PC-9 (cell line): Measurements from ENCODE around the gene ZNF319. TPM values are rescaled to one million over a fixed set of nuclear protein-coding genes. Genes with fewer than 3 reads are reported as not detected.

Source experiments
- BruUV-seq: library from RNA; stranded (reverse); fragments of 400-500 nt; replicated peaks from 2 replicates; lab custom pipeline; 2021; lab: Mats Ljungman, UMichigan
- CTCF ChIA-PET: fragments of 300-600 bp; sonication (Branson Sonifier 250); formaldehyde crosslinking; loops from one replicate; lab custom pipeline; 2022; ENCODE audit warnings: antibody characterized with exemption; lab: Charles Lee
- POLR2A ChIA-PET: fragments of 300-600 bp; sonication (Branson Sonifier 250); formaldehyde crosslinking; loops from one replicate; lab custom pipeline; 2022; ENCODE audit warnings: antibody characterized with exemption; ENCODE audit not compliant: unreplicated experiment; lab: Charles Lee
- DNase-seq, 2 experiments: peaks; one replicate each; pipeline versions ENCODE4 v3.0.0 to v3.0.0-alpha.2; 2015 to 2022; ENCODE audit warnings: mixed read lengths in 1 of 2
- H2AFZ ChIP-seq: fragments of 200-600 bp; sonication (generic); 2 replicates; pipeline ENCODE4 v1.8.1; 2017; ENCODE audit warnings: antibody characterized with exemption
- H3F3A ChIP-seq: fragments of 200-600 bp; sonication (generic); 2 replicates; pipeline ENCODE4 v1.8.1; 2017; ENCODE audit warnings: antibody characterized with exemption, mild to moderate bottlenecking, low read depth; ENCODE audit not compliant: insufficient read depth
- H3K27ac ChIP-seq: fragments of 200-600 bp; sonication (generic); 2 replicates; pipeline ENCODE4 v1.6.1; 2016; ENCODE audit warnings: mixed run types
- H3K27me3 ChIP-seq: fragments of 200-600 bp; sonication (generic); 2 replicates; pipeline ENCODE4 v1.6.1; 2016; ENCODE audit warnings: low read depth, mixed run types; ENCODE audit not compliant: insufficient read depth
- H3K36me3 ChIP-seq: fragments of 200-600 bp; sonication (generic); 2 replicates; pipeline ENCODE4 v1.6.1; 2016; ENCODE audit warnings: low read depth, mixed run types
- H3K4me1 ChIP-seq: fragments of 200-600 bp; sonication (generic); replicated peaks from 2 replicates; pipeline ENCODE4 v1.6.1; 2016; ENCODE audit warnings: mixed run types; ENCODE audit not compliant: insufficient read depth
- H3K4me2 ChIP-seq: fragments of 200-600 bp; sonication (generic); 2 replicates; pipeline ENCODE4 v1.6.1; 2017; ENCODE audit warnings: mixed run types
- H3K4me3 ChIP-seq: fragments of 200-600 bp; sonication (generic); 2 replicates; pipeline ENCODE4 v1.6.1; 2016; ENCODE audit warnings: mixed run types
- H3K79me2 ChIP-seq: fragments of 200-600 bp; sonication (generic); 2 replicates; pipeline ENCODE4 v1.6.1; 2017; ENCODE audit warnings: low read depth, mixed run types
- H3K9me2 ChIP-seq: fragments of 200-600 bp; sonication (generic); 2 replicates; pipeline ENCODE4 v1.8.1; 2017; ENCODE audit warnings: mild to moderate bottlenecking; ENCODE audit not compliant: insufficient read depth
- H3K9me3 ChIP-seq: fragments of 200-600 bp; sonication (generic); 2 replicates; pipeline ENCODE4 v1.8.1; 2016; ENCODE audit warnings: low read depth; ENCODE audit not compliant: insufficient read depth
- H4K20me1 ChIP-seq: fragments of 200-600 bp; sonication (generic); 2 replicates; pipeline ENCODE4 v1.8.1; 2017; ENCODE audit not compliant: insufficient read depth
- EZH2 ChIP-seq: fragments of 200-600 bp; sonication (generic); IDR thresholded peaks from 2 replicates; pipeline ENCODE4 v1.8.0; 2017; ENCODE audit warnings: antibody characterized with exemption, low read depth
- intact Hi-C: fragments of 100-400 bp; cut with micrococcal nuclease; formaldehyde crosslinking; loops from one replicate; pipeline ENCODE4 v1.10.0; 2022; ENCODE audit not compliant: unreplicated experiment
- total RNA-seq: library from RNA; stranded (reverse); gene quantifications from 2 replicates; pipeline ENCODE4 v1.2.3, GENCODE V29; 2021
- TF ChIP-seq, protein P1 (sequence below): fragments of 200-600 bp; sonication (generic); conservative IDR thresholded peaks from 2 replicates; pipeline ENCODE4 v1.6.1; 2017; ENCODE audit warnings: mixed run types, antibody characterized with exemption, mild to moderate bottlenecking, moderate library complexity

Gene ZNF319
- total RNA-seq, 1 experiment from 2014 or later, result 11.0 TPM

DNA sequence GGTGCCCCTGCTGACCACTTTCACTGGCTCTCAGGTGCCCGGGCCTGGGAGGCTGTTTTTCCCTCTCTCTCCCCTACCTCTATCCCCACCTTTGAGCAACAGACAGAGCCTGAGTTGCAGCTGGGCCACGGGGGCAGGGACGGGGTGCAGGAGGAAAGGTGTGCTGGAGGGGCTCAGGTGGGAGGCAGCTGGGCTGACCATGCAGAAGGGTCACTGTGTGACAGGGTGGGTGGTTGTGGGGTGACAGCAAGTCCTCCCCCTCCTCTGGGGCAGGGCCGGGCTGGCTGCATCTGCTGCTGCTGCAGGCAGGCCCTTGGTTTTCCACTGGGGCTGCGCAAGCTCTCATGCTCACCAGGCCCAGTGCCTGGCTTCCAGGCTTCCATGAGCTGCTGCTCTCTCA lies 6.6 kb downstream of the ZNF319 start:
- H3K79me2 ChIP-seq, result peaks cover 21% of the 10 kb centered on the region
- H3K9me3 ChIP-seq, result no peaks in the 10 kb centered on the region
- H3K36me3 ChIP-seq, result peaks cover 8% of the 10 kb centered on the region; the same call in 1 of the 2 replicates
- H3K4me3 ChIP-seq, result no peak overlapping the region
- DNase-seq, result no peak
- no peak overlapping the region for H2AFZ ChIP-seq
- peak overlapping the region; percentile 96 for H3K27ac ChIP-seq
- TF ChIP-seq, protein P1, sequence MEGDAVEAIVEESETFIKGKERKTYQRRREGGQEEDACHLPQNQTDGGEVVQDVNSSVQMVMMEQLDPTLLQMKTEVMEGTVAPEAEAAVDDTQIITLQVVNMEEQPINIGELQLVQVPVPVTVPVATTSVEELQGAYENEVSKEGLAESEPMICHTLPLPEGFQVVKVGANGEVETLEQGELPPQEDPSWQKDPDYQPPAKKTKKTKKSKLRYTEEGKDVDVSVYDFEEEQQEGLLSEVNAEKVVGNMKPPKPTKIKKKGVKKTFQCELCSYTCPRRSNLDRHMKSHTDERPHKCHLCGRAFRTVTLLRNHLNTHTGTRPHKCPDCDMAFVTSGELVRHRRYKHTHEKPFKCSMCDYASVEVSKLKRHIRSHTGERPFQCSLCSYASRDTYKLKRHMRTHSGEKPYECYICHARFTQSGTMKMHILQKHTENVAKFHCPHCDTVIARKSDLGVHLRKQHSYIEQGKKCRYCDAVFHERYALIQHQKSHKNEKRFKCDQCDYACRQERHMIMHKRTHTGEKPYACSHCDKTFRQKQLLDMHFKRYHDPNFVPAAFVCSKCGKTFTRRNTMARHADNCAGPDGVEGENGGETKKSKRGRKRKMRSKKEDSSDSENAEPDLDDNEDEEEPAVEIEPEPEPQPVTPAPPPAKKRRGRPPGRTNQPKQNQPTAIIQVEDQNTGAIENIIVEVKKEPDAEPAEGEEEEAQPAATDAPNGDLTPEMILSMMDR, result no peak
- no peak for TF ChIP-seq EZH2
- POLR2A ChIA-PET, result interaction anchor here (0.5 kb wide), 1 partner anchor 77 kb away, joined by 3 read pairs; no protein-coding TSS in a partner anchor
- CTCF ChIA-PET, result interaction anchor here (0.6 kb wide), 1 partner anchor 235 kb away, joined by 3 read pairs; no protein-coding TSS in a partner anchor
- H3K4me2 ChIP-seq, result peak overlapping the region; percentile 78
- no peaks in the 10 kb centered on the region for H4K20me1 ChIP-seq
- intact Hi-C loops, result loop anchor here (2.0 kb wide), 1 partner anchor 35 kb away; no protein-coding TSS in a partner anchor
- H3K9me2 ChIP-seq, result no peaks in the 10 kb centered on the region
- H3F3A ChIP-seq, result peaks cover 42% of the 10 kb centered on the region
- no TSS peak for BruUV-seq
- no peaks in the 10 kb centered on the region for H3K27me3 ChIP-seq
- peaks cover 61% of the 10 kb centered on the region for H3K4me1 ChIP-seq

DNA sequence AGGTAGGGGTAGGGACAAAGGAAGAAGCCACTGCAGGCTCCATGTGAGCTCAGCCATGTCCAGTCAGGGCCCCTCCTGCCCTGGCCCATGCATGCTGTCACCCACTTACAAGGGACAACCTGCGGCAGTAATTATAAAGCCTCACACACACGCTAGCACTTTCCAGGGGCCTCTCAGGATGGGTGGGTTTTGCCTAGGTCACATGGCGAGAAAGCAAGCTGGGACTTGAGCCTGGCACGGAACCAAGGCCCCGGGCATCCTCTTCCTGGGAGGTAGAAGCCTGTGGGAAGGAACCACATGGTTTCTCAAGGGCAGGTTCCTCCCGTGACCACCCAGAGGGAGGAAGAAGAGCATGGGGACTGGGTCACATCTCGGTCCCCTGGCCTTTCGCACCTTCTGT lies 7.0 kb downstream of the ZNF319 start:
- POLR2A ChIA-PET, result interaction anchor here (0.5 to 0.6 kb wide), 2 partner anchors 31 to 77 kb away, joined by 3 read pairs; no protein-coding TSS in a partner anchor
- Histone ChIP-seq H3F3A (peaks cover 38% of the 10 kb centered on the region), H3K79me2 (peaks cover 18% of the 10 kb centered on the region), H4K20me1 (no peaks in the 10 kb centered on the region), H3K9me2 (no peaks in the 10 kb centered on the region), H3K4me3 (0 out of 2 replicates have a peak overlapping the region, but pooled peaks have one; percentile 25), H3K27ac (peak overlapping the region; percentile 96), H3K9me3 (no peaks in the 10 kb centered on the region), H2AFZ (no peak overlapping the region), H3K27me3 (no peaks in the 10 kb centered on the region), H3K36me3 (peaks cover 8% of the 10 kb centered on the region; the same call in 1 of the 2 replicates), H3K4me1 (peaks cover 61% of the 10 kb centered on the region), H3K4me2 (peak overlapping the region; percentile 78)
- CTCF ChIA-PET, result interaction anchor here (0.6 kb wide), 1 partner anchor 235 kb away, joined by 3 read pairs; no protein-coding TSS in a partner anchor
- DNase-seq, result peak; percentile 56 to 72
- intact Hi-C loops, result loop anchor here (2.0 kb wide), 1 partner anchor 35 kb away; no protein-coding TSS in a partner anchor
- no peak for TF ChIP-seq EZH2
- TF ChIP-seq, protein P1, result no peak
- BruUV-seq, result TSS peak; percentile 94

DNA sequence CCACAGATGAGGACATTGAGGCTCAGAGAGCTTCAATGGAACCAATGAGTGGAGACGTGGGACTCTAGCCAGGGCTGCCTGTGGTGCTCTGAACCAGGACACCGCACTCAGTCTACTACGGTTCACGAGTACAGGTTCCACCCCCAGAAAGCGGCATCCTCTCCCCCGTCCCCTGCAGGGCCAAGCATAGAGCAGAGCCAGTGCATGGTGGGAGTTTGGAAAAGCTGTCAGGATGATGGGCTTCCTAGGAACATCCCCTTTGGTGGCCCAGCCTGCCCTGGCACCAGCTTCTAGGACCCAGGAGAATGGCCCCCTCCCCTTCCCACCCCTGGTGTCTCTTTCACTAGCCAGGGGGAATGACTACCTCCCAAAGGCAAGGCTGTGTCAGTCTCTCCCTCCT lies 8.4 kb downstream of the ZNF319 start:
- Histone ChIP-seq H3K79me2 (peaks cover 18% of the 10 kb centered on the region), H4K20me1 (no peaks in the 10 kb centered on the region), H3F3A (peaks cover 33% of the 10 kb centered on the region), H3K9me2 (no peaks in the 10 kb centered on the region), H3K4me1 (peaks cover 53% of the 10 kb centered on the region), H3K4me3 (no peak overlapping the region), H3K27ac (peak overlapping the region; percentile 96), H3K27me3 (no peaks in the 10 kb centered on the region), H3K4me2 (peak overlapping the region; percentile 78), H3K9me3 (no peaks in the 10 kb centered on the region), H2AFZ (no peak overlapping the region), H3K36me3 (peaks cover 8% of the 10 kb centered on the region; the same call in 1 of the 2 replicates)
- CTCF ChIA-PET, result no interaction called here
- intact Hi-C loops, result loop anchor here (2.0 kb wide), 1 partner anchor 33 kb away; no protein-coding TSS in a partner anchor
- POLR2A ChIA-PET, result no interaction called here
- DNase-seq, result no peak
- no peak for TF ChIP-seq EZH2
- TF ChIP-seq, protein P1, result no peak
- BruUV-seq, result no TSS peak
